ENCODE results near the gene CPSF3. TPM values are rescaled to one million over a fixed set of nuclear protein-coding genes. Genes with fewer than 3 reads are reported as not detected.

CPSF3 gene
- total RNA-seq, 1 experiment from 2014 or later, result 95.5 TPM

- Histone ChIP-seq H2BK20ac (ENCODE audit: low read depth, low read length, poor library complexity, severe bottlenecking) (no peak overlapping the region), H3T11ph (ENCODE audit: low read length) (no peak overlapping the region), H2BK120ac (ENCODE audit: low read depth, low read length, poor library complexity, severe bottlenecking) (no peak overlapping the region), H4K5ac (ENCODE audit: insufficient read length, low read depth, low read length) (no peak overlapping the region), H3K18ac (ENCODE audit: insufficient read length, low read depth, low read length) (no peak overlapping the region), H4K8ac (replicated peaks; ENCODE audit: insufficient read length, low read depth, low read length) (no peak overlapping the region), H3K4ac (ENCODE audit: low read depth, low read length) (no peak overlapping the region), H3K27me3 (ENCODE audit: insufficient read depth, low read length) (no peaks in the 10 kb centered on the region), H3K56ac (ENCODE audit: insufficient read length, low read depth, low read length) (no peak overlapping the region), H2BK5ac (ENCODE audit: insufficient read length, low read length) (no peak overlapping the region), H3K23me2 (ENCODE audit: insufficient read length, low read depth, low read length, poor library complexity, severe bottlenecking) (no peaks in the 10 kb centered on the region), H3K23ac (ENCODE audit: insufficient read length, low read depth, low read length) (no peak overlapping the region), H3K9ac (ENCODE audit: extremely low read depth, insufficient read length, low read length) (no peak overlapping the region), H3K79me1 (ENCODE audit: insufficient read depth, low read depth, low read length, poor library complexity, severe bottlenecking) (no peaks in the 10 kb centered on the region), H3K9me3 (ENCODE audit: control insufficient read depth, low read depth, low read length) (no peaks in the 10 kb centered on the region), H2BK15ac (ENCODE audit: low read depth, low read length) (no peak overlapping the region), H3K27ac (ENCODE audit: insufficient read length, low read depth, low read length) (no peak overlapping the region), H2BK12ac (ENCODE audit: insufficient read length, low read depth, low read length) (no peak overlapping the region), H3K79me2 (ENCODE audit: insufficient read depth, low read length) (no peaks in the 10 kb centered on the region), H3K14ac (ENCODE audit: insufficient read depth, low read length) (no peak overlapping the region), H3K4me2 (ENCODE audit: insufficient read depth, insufficient read length, low read length) (no peak overlapping the region), H2AK5ac (ENCODE audit: insufficient read length, low read length) (no peak overlapping the region), H3K4me1 (ENCODE audit: insufficient read depth, low read length) (no peaks in the 10 kb centered on the region; the same call in 1 of the 2 replicates), H2AFZ (ENCODE audit: low read length) (no peak overlapping the region), H4K20me1 (ENCODE audit: control insufficient read depth, insufficient read depth, insufficient read length) (no peaks in the 10 kb centered on the region), H4K91ac (ENCODE audit: insufficient read length, low read depth, low read length) (no peak overlapping the region)
- WGBS (ENCODE audit: extremely low coverage, insufficient read length, low lambda C conversion rate), result no CpG with 5 or more reads among the region's 4 CpGs
- Mint-ChIP-seq H3K4me3 (no peak overlapping the region), H3K36me3 (ENCODE audit: insufficient read depth in 1 of 3, low read depth in 3 of 3) (peaks cover 2 to 11% (median 2%) of the 10 kb centered on the region in 3 experiments; a peak in 3 of 7 replicates), H3K9me3 (no peaks in the 10 kb centered on the region), H3K4me1 (peaks cover 3 to 8% of the 10 kb centered on the region in 2 experiments; a peak in 2 of 4 replicates), H3K27ac (no peak overlapping the region), H3K27me3 (ENCODE audit: low read depth) (no peaks in the 10 kb centered on the region; the same call in 1 of the 2 replicates)
- no peak for TF ChIP-seq CTCF (conservative IDR thresholded peaks at IDR 0.05)
- no peak for DNase-seq
These were observed 19.0 kb upstream of the CPSF3 start for GRCh38 chr2:9404451-9404850.
